Subcutaneous adipose tissue (tissue), 4 donors: ENCODE data around the gene DHX57. TPM values are rescaled to one million over a fixed set of nuclear protein-coding genes. Genes with fewer than 3 reads are reported as not detected.

Experiments
- total RNA-seq, 4 donors: library from RNA; depleted of rRNA; stranded (reverse); fragments of >200 nt; gene quantifications; one replicate each; pipeline ENCODE4 v1.1.0, GENCODE V29; 2016
- TF ChIP-seq, protein P1 (sequence below): fragments of 450-650 bp; IDR thresholded peaks from one replicate; pipeline ENCODE4 v1.5.1; 2016; ENCODE audit warnings: low read depth, mild to moderate bottlenecking, control low read depth, antibody characterized with exemption, moderate library complexity

Gene DHX57
- total RNA-seq, 4 donors from 2014 or later, result 12.6 to 19.1 (median 14.6) TPM

DNA sequence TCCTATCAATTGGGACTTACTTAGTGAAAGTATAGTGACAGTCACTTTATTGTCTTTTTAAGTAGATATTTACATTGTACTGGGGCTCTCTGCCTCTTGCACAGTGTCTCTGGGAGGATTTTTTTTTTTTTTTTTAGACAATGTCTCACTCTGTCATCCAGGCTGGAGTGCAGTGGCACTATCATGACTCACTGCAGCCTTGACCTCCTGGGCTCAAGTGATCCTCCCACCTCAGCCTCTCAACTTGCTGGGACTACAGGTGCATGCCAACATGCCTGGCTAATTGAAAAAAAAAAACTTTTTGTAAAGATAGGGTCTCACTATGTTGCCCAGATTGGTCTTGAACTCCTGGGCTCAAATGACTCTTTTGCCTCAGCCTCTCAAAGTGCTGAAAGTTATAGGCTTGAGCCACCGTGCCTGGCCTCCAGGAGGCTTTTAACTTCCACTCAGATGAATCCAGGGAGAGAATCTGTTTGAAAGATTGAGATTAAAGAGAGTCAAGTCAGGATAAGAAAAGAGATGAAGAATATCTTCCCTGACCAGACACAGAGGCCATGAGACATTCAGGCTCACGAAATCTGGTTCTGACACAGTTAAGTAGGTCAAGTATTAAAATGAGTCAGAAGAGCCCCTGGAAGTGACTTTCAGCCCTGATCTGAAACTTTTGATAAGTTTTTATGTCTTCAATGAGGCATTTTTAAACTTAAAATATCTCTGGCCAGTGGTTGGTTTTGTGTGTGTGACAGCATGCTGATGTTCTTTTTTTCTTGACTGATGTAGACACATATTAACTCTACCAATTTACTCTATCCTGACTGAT is 32.2 kb upstream of the DHX57 start:
- TF ChIP-seq, protein P1, sequence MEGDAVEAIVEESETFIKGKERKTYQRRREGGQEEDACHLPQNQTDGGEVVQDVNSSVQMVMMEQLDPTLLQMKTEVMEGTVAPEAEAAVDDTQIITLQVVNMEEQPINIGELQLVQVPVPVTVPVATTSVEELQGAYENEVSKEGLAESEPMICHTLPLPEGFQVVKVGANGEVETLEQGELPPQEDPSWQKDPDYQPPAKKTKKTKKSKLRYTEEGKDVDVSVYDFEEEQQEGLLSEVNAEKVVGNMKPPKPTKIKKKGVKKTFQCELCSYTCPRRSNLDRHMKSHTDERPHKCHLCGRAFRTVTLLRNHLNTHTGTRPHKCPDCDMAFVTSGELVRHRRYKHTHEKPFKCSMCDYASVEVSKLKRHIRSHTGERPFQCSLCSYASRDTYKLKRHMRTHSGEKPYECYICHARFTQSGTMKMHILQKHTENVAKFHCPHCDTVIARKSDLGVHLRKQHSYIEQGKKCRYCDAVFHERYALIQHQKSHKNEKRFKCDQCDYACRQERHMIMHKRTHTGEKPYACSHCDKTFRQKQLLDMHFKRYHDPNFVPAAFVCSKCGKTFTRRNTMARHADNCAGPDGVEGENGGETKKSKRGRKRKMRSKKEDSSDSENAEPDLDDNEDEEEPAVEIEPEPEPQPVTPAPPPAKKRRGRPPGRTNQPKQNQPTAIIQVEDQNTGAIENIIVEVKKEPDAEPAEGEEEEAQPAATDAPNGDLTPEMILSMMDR, result no peak

DNA sequence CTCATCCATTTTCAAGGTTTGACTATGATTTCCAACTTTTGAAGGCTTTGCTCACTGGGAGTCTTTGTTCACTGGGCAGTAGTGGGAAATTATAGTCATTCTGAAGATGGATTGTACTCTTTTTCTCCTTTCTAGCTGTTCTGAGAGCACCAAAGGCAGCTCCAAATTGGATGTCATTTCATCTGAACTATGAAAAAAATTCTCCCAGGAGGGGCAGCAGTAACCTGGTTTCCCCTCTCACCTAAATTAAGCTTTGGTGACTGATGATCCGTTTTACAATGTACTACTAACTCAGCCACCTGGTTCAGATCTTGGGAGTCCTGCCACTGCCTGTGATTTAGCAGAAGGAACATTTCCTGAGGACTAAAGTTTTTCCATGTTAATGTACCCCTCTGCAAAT is 31.5 kb upstream of the DHX57 start:
- TF ChIP-seq, protein P1, result no peak

DNA sequence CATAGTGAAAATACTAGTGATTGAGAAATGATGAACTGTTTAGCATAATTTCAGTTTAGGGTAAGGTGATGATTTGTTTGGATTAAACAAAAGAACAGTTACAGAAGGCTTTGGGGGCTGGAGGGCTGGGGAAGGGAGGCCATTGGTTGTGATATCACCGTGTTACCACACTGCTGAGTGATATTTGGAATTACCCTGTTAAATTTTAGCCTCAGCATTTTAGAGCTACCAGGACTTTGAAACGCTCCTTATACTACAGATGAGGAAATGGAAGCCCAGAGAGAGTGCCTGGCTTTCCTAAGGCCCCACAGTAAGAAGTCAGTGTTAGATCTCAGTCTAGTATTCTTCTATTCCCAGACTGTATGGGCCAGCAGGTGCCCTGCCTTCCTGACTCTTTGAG is 29.5 kb upstream of the DHX57 start:
- TF ChIP-seq, protein P1, result no peak

DNA sequence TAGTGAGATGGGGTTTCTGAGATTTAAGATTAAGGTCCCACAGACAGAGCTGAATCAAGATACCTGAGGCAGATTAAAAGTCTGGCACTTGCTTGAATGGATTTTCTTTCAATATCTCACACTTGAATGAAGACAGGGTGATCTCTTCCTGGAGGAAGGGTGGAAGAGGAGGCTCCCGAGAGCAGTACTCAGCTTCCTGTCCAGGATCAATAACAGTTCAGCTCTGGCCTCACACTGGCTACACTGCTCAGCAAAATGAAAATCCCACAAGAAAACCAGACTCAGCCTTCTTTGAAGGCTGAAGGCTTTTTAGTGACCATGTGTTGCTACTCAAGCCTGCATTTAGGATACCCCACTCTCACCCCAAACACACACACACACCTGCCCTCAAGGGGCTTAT is 25.0 kb upstream of the DHX57 start:
- TF ChIP-seq, protein P1, result no peak

DNA sequence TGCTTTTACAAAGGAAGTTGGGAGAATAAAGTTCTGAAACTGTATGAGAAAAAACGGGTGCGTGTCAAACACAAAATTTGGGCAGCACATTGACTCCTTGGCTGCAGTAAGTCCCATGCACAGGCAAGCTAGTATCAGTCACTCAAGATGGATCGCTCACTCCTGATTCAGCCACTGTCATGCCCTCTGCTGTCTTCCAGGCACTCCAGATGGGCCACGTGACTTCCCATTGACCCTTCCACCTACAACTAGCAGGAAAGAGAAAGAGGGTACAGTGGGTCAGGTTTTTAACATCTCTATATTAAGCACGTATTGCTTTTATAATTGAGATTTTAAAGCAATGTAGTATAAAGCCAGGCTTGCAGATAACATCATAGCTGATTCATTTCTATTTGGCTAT is 22.5 kb upstream of the DHX57 start:
- TF ChIP-seq, protein P1, result no peak

DNA sequence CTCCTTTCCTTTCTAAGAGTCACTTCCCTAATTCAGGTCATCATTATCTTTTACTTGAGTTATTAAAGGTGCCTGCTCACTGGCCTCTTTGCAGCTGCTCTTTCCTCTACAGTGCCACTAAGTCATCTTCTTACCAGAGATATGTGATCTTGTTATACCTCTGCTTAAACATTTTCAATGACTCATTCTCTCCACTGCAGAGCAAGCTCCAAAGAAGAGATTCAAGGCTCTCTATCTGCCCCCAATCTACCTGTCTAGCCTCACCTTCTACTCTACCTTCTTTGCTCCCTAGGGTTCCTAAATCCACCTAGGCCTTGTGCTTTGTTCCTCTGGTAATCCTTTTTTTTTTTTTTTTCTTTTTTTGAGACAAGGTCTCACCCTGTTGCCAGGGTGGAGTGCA is 17.1 kb upstream of the DHX57 start:
- TF ChIP-seq, protein P1, result no peak

DNA sequence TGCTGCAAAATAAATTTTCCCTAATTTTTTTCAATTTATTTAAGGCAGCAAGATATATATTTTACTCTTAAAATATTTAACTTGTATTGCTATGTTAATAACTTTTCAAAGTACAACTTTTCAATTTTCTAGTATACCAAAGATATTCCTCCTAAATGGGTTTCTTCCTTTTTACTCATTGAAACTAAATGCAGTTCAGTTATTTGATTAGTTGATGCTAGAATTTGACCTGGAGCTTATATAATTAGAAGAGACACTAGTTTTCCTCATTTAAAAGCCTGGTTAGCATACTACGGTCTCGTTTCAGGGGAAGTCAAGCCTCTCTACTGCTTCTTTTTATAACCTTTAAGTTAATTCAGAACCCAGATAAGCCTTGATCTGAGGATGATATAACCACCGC is 13.8 kb upstream of the DHX57 start, which contains the start of gene ARHGEF33:
ARHGEF33 (plus strand) TSS at position 301 of the 400 bp plus-strand sequence. CDS start 29,573 bp downstream, outside the sequence.
- TF ChIP-seq, protein P1, result no peak
